ENCODE measurements around the gene HBM. TPM values are rescaled to one million over a fixed set of nuclear protein-coding genes. Genes with fewer than 3 reads are reported as not detected.
"Not testable (repeated sequence)": the region's sequence is repeated elsewhere in the genome, so short reads cannot be mapped to it uniquely, and the experiment has no call there.

Gene HBM
- total RNA-seq, 3 donors from 2014 or later (not counting 1 experiment from before 2014, with no cell fraction given), result not detected

GRCh38 chr16:122361-122760 lies 43.4 kb upstream of the HBM start:
- no peaks in the 10 kb centered on the region for H3K9me3 ChIP-seq (ENCODE audit: control insufficient read depth, insufficient read depth, low read length)
- H3K36me3 Mint-ChIP-seq, result no peaks in the 10 kb centered on the region
- no peaks in the 10 kb centered on the region for H3K27me3 Mint-ChIP-seq (ENCODE audit: low read depth in 2 of 2)
- intact Hi-C loops (cut with micrococcal nuclease), result no loop called here
- H3K27ac Mint-ChIP-seq, result peak overlapping the region; percentile 90 to 91
- peak overlapping the region; percentile 96 for H3K27ac ChIP-seq (ENCODE audit: low read length)
- ATAC-seq (no peak), DNase-seq (no peak)
- H3K36me3 ChIP-seq (ENCODE audit: control insufficient read depth, insufficient read depth, low read length), result no peaks in the 10 kb centered on the region
- no peak overlapping the region for H3K4me3 ChIP-seq (ENCODE audit: low read length)
- H3K27me3 ChIP-seq (ENCODE audit: control insufficient read depth, insufficient read depth, low read length), result no peaks in the 10 kb centered on the region
- H3K9me3 Mint-ChIP-seq, result no peaks in the 10 kb centered on the region
- H3K4me1 ChIP-seq (ENCODE audit: control insufficient read depth, insufficient read depth, low read length), result peaks cover 59% of the 10 kb centered on the region
- WGBS (ENCODE audit: insufficient coverage), result 100% methylated on average over 1 of the region's 1 CpG
- peaks cover 39% of the 10 kb centered on the region in 2 donors for H3K4me1 Mint-ChIP-seq
- H3K4me3 Mint-ChIP-seq, result no peak overlapping the region
- TF ChIP-seq CTCF (IDR thresholded peaks at IDR 0.05), result no peak

GRCh38 chr16:123558-124350 lies 42.0 kb upstream of the HBM start:
- H3K4me3 ChIP-seq (ENCODE audit: low read length); H3K27me3 Mint-ChIP-seq (ENCODE audit: low read depth in 2 of 2); H3K36me3 ChIP-seq (ENCODE audit: control insufficient read depth, insufficient read depth, low read length); intact Hi-C loops (cut with micrococcal nuclease); H3K27me3 ChIP-seq (ENCODE audit: control insufficient read depth, insufficient read depth, low read length); H3K9me3 ChIP-seq (ENCODE audit: control insufficient read depth, insufficient read depth, low read length); H3K9me3 Mint-ChIP-seq; H3K36me3 Mint-ChIP-seq: not testable (repeated sequence)
- peaks cover 64% of the 10 kb centered on the region for H3K4me1 ChIP-seq (ENCODE audit: control insufficient read depth, insufficient read depth, low read length)
- peak overlapping the region; percentile 64 for H3K4me3 Mint-ChIP-seq
- H3K27ac ChIP-seq (ENCODE audit: low read length), result peak overlapping the region; percentile 96
- peak overlapping the region; percentile 90 to 91 for H3K27ac Mint-ChIP-seq
- ATAC-seq (peak; percentile 87 to 90 (median 89)), DNase-seq (peak; percentile 44 to 66)
- H3K4me1 Mint-ChIP-seq, result peaks cover 31 to 35% of the 10 kb centered on the region in 2 donors
- 40% methylated on average over 15 of the region's 19 CpGs for WGBS (ENCODE audit: insufficient coverage)

- H3K27ac Mint-ChIP-seq, result peak overlapping the region; percentile 90 to 91
- intact Hi-C loops (cut with micrococcal nuclease), result no loop called here
- no peaks in the 10 kb centered on the region for H3K27me3 Mint-ChIP-seq (ENCODE audit: low read depth in 2 of 2)
- no peak for TF ChIP-seq CTCF (IDR thresholded peaks at IDR 0.05)
- peaks cover 43 to 47% of the 10 kb centered on the region in 2 donors for H3K4me1 Mint-ChIP-seq
- ATAC-seq (no peak), DNase-seq (no peak)
- Histone ChIP-seq H3K4me1 (ENCODE audit: control insufficient read depth, insufficient read depth, low read length) (peaks cover 77% of the 10 kb centered on the region), H3K9me3 (ENCODE audit: control insufficient read depth, insufficient read depth, low read length) (no peaks in the 10 kb centered on the region), H3K4me3 (ENCODE audit: low read length) (no peak overlapping the region), H3K27ac (ENCODE audit: low read length) (peak overlapping the region; percentile 96), H3K27me3 (ENCODE audit: control insufficient read depth, insufficient read depth, low read length) (no peaks in the 10 kb centered on the region), H3K36me3 (ENCODE audit: control insufficient read depth, insufficient read depth, low read length) (no peaks in the 10 kb centered on the region)
- H3K9me3 Mint-ChIP-seq, result no peaks in the 10 kb centered on the region
- no peak overlapping the region for H3K4me3 Mint-ChIP-seq
- no peaks in the 10 kb centered on the region for H3K36me3 Mint-ChIP-seq
- 93% methylated on average over 2 of the region's 3 CpGs for WGBS (ENCODE audit: insufficient coverage)
These were observed 40.8 kb upstream of the HBM start for GRCh38 chr16:125011-125410.

GRCh38 chr16:129075-129474 lies 36.7 kb upstream of the HBM start:
- Mint-ChIP-seq H3K27me3 (ENCODE audit: low read depth in 2 of 2) (no peaks in the 10 kb centered on the region), H3K4me1 (peaks cover 45 to 52% of the 10 kb centered on the region in 2 donors), H3K27ac (peak overlapping the region; percentile 76 to 85), H3K9me3 (no peaks in the 10 kb centered on the region), H3K4me3 (no peak overlapping the region), H3K36me3 (no peaks in the 10 kb centered on the region)
- DNase-seq (no peak), ATAC-seq (peak; percentile 44 to 53 (median 51))
- no peaks in the 10 kb centered on the region for H3K36me3 ChIP-seq (ENCODE audit: control insufficient read depth, insufficient read depth, low read length)
- intact Hi-C loops (cut with micrococcal nuclease), result no loop called here
- H3K27ac ChIP-seq (ENCODE audit: low read length), result peak overlapping the region; percentile 42
- TF ChIP-seq CTCF (IDR thresholded peaks at IDR 0.05), result no peak
- 41% methylated on average over 2 of the region's 2 CpGs for WGBS (ENCODE audit: insufficient coverage)
- H3K9me3 ChIP-seq (ENCODE audit: control insufficient read depth, insufficient read depth, low read length), result no peaks in the 10 kb centered on the region
- H3K27me3 ChIP-seq (ENCODE audit: control insufficient read depth, insufficient read depth, low read length), result no peaks in the 10 kb centered on the region
- H3K4me1 ChIP-seq (ENCODE audit: control insufficient read depth, insufficient read depth, low read length), result peaks cover 58% of the 10 kb centered on the region
- no peak overlapping the region for H3K4me3 ChIP-seq (ENCODE audit: low read length)
